ENCODE results near the gene NDUFA13.

NDUFA13 gene

DNA sequence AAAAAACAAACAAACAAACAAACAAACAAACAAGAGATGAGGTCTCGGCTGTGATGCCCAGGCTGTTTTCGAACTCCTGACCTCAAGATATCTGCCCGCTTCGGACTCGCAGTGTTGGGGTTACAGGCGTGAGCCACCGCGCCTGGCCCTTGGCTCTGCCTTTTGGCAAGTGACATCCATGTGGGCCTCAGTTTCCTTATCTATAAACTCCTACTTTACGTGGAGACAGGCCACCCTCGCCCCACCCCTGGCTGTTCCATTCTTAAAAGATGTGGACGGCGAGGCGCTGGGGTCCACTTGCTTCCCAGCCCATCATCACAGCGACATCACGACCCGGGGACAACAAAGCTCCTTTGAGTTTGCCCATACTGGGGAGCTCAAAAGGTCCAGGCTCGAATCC, 2.3 kb upstream of the NDUFA13 start:
- DNase-seq, result no peak

GRCh38 chr19:19514215-19514657, 1.8 kb upstream of the NDUFA13 start:
- DNase-seq, result peak in 1 of 4 experiments; percentile 13

DNA sequence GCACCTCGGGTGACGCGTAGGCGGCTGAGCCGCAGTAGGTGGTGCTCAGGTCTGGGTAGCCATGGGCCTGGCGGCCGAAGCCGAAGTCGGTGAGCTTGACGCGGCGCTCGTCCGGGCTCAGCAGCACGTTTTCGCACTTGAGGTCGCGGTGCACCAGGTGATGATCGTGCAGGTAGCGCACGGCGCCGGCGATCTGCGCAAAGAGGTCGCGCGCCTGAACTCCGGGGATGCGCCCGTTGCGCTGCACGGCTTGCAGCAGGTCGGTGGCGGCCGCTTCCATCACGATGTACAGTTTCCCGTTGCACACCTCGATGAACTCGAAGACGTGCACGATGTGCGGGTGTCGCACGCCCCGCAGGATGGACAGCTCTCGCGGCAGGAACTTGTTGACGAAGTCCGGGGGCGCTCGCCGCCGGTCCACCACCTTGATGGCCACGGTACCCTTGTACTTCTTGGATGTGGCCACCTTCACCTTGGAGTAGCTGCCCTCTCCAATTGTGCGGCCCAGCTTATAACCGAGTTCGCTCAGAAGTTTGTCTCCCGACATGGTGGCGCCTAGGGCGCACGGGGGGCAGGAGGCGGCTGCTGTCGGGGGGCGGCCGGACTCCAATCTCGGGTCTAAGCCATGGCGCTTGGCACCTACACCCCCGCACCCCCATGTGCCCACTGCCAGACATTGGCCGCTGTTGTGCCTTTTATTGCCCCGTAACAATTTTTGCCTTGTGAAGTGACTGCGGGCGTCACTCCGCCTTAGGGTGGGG, 964 bp upstream of the NDUFA13 start, which contains the start of gene TSSK6:
Gene TSSK6, minus strand, starts transcription at position 668 of the 761 bp plus-strand sequence. Its CDS starts 121 bp downstream, at position 547.
- DNase-seq, result no peak

DNA sequence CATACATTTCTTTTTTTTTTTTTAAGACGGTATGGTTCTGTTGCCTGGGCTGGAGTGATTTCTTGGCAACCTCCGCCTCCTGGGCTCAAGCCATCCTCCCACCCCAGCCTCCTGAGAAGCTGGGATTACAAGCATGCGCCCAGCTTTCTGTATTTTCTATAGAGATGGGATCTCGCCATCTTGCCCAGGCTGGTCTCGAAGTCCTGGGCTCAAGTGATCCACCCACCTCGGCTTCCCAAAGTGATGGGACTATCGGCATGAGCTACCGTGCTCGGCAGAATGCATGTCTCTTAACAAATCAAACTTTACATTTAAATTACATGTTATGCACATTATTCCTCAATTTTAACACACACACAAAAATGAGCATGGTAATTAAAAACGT, 1.2 kb downstream of the NDUFA13 start:
- no peak for DNase-seq

DNA sequence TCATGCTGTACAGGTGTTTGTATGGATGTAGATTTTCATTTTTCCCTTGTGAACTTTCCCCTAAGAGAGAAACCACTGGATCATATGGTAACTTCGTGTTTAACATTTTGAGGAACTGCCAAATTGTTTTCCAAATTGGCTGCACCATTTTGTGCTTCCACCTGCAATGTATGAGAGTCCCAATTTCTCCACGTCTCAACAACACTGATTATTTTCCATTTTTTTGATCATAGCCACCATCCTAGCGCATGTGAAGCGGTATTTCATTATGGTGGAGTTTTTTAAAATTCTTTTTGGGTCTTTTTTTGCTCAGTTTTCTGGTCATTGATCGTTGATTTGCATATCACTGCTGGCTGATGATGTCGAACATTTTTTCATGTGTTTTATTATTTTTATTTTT, 5.0 kb downstream of the NDUFA13 start:
- DNase-seq, result no peak

- no peak for DNase-seq
Measured at GRCh38 chr19:19523177-19523576, 7.2 kb downstream of the NDUFA13 start.

DNA sequence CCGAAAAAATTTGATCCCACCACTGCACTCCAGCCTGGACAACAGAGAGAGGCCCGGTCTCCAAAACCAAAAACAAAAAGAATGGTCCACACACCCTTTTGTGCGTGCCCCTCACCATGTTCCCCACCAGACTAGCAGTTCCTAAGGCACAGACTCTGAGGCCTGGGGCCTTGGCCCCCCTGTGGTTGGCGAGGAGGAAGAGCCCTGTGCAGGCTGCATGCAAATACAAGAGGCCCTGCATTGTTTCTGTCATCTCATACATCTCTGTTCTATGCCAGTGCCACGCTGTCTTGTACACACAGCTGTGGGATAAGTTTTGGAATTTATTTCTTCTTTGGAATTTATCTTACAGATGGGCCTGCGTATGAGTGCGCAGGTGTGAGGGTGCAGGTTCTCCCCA, 8.0 kb downstream of the NDUFA13 start:
- DNase-seq, result no peak

GRCh38 chr19:19525611-19526380, 9.8 kb downstream of the NDUFA13 start:
- DNase-seq, result no peak

DNA sequence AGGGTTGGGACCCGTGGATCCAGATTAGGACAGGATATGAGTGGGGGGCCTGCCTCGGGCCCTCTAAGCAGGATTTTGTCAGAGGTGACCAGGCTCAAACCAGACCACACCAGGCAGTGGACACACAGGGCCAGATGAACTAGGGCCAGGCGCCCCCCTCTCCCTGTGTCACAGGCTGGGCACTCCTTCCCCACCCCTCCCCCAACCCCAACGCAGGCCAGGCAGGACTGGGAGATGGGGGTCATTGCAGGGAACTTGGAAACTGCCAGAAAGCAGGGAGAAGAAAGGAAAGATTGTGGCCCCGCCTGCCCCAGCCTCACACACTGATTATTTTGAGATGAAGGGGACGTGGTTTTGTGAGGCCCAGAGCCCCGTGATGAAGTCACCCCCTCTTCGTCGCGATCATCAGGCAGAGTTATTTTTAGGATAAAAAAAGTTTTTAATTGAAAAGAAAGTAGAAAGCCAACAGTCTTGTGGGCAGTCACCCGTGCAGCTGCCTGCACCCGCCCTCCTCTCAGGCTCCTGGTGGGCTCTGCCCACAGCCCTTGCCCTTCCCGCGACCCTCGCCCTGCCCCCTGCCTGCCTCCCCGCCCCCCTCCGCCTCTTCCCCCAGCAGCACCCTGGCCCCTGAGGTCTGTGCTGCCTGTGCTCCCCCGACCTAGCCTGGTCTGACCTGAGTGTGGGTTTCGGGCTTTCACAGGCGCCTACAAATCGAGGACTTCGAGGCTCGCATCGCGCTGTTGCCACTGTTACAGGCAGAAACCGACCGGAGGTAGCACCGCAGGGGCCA, 10.8 kb downstream of the NDUFA13 start:
- DNase-seq, result no peak

GRCh38 chr19:19527371-19527656, 11.3 kb downstream of the NDUFA13 start:
- no peak for DNase-seq

DNA sequence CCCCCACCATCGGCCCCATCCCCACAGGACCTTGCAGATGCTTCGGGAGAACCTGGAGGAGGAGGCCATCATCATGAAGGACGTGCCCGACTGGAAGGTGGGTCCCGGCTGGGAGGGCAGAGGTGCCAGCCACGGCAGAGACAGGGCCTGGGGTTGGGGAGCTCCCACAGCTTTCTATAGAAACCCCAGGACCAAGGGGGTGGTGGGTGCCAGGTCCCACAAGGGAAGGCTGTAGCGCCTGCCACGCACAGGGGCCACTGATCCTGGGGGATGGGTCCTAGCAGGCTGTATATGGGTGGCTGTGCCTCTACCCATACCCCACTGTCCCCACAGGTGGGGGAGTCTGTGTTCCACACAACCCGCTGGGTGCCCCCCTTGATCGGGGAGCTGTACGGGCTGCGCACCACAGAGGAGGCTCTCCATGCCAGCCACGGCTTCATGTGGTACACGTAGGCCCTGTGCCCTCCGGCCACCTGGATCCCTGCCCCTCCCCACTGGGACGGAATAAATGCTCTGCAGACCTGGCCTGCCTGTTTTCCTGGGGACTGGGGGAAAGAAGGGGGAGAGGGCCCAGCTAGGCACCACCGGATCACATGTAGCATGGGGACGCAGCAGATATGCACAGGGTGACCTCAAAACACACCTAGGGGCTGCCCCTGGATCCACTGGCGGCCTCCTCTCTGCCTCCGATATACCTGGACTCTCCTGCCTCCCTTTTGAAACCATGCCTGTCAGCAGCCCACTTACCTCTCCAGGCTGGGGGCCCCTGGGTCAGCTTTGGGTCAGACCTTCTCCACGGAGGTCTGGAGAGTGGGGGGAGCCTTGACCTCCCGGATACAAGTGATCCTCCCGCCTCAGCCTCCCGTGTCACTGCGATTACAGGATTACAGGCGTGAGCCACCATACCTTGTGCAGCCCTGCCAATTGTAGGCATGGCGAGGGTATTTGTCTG, 11.9 kb downstream of the NDUFA13 start:
- no peak for DNase-seq

DNA sequence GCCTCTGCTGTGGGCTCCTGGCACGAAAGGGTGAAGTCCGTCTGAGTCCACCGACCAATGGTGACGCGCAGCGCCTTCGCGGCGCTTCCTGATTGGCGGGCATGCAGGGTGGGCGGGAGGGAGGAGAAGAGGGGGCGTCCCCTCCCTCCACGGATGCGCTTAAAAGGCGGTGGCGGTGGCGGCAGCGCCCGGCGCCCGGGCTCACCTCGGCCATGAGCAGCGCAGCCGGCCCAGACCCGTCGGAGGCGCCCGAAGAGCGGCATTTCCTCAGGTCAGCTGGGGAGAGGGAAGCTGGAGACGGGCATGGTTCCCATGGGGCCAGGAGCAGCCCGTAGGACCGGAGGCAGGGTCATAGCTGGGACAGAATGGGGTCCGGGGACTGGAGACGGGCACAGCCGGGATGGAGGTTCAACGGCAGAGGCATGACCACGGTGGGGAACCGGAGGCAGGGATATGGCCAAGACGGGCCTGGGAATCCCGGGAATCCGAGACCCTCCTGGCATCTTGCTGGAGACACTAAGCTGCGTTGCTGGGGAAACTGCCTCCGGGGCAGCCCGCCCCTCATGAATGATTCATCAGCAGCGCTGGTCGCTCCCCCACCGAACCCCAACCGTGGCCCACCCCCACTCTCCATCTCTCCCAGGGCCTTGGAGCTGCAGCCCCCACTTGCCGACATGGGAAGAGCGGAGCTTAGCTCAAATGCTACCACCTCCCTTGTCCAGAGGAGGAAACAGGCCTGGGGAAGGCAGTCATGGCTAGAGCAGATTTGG, 12.9 kb downstream of the NDUFA13 start, which contains the start of gene YJEFN3:
Gene YJEFN3, plus strand, starts transcription at position 191 of the 770 bp plus-strand sequence. Its CDS starts 22 bp downstream, at position 213.
- no peak for DNase-seq

GRCh38 chr19:19529783-19530422, 13.9 kb downstream of the NDUFA13 start:
- no peak for DNase-seq

GRCh38 chr19:19530423-19530804, 14.4 kb downstream of the NDUFA13 start:
- DNase-seq, result no peak

DNA sequence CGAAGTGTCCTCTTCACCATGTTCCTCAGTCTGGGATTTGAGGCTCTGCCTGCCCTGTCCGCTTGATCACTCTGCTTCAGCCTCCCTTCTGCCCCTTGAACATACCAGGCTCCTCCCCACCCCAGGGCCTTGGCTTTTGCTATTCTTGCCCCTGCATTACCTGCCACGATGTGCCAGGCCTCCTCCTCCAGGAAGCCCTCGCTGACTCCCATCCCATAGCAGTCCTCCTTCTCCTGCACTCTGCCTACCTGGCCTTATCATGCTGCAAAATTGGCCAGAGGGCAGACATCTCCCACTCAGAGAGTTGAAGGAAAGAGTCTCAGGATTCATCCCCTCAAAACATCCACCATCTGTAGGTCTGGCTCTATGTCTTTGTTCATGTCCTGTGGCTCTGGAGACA, 14.9 kb downstream of the NDUFA13 start:
- no peak for DNase-seq

GRCh38 chr19:19531951-19532805, 16.2 kb downstream of the NDUFA13 start:
- DNase-seq, result peak; percentile 78 to 90 (median 86)

DNA sequence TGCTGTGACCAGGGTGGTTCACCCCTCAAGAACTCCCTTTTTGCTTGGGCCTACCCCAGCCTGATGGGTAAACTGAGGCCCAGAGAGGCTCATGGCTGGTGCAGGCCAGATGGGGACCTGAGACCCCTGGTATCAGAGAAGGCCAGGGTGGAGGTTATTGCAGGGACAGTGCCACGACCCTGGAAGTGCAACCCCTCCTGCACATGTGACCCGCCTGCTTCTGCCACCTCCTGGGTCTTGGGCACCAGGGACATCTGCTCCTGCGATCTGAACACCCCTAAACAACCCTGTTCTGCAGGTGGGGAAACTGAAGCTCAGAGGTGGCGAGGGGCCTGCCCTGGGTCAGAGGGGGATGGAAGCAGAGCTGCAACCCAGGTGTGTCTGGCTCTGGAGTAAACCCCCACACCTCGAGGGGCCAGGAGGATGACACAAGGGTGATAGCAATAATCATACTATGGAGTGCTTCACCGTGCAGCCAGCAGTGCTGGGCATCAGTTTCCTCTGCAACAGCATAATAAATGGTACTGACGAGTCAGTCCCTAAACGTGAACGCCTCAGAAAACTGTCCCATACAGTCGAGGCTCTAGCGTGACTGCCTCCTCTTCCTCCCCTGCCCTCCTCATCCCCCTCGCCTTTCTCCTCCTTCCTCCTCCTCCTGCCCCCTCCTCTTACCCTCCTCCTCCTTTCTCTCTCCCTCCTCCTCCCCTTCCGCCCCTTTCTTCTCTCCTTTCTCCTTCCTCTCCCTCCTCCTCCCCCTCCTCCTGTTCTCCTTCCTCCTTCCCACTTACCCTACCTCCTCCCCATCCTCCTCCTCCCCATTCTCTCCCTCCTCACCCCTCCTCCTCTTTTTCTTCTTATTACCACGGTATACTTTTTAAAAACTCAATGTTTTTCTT, 17.0 kb downstream of the NDUFA13 start:
- no peak for DNase-seq

DNA sequence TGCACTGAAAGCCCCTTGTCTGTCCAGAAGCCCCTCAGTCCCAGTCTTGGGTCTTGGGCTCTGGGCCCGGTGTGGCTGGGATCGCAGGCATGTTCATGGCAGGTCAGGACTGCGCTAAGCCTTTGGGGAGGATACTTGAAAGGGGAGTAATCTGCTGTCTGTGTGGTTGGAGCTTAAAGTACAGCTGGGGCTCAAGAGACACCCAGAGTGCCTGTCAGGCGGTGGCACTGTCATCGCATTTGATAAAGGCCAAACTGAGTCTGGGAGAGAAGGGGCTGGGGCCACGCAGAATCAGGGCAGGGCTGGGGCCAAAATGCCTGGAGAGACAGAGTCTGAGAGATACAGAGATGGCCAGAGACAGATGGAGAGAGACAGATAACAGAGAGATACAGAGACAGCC, 17.8 kb downstream of the NDUFA13 start:
- DNase-seq, result no peak

All from activated naive CD4-positive, alpha-beta T cell (primary cell).